ENCODE measurements around the gene GAPVD1.
A peak's percentile ranks its signal among the peaks of the same experiment; 100 is the strongest.

GAPVD1 gene

DNA sequence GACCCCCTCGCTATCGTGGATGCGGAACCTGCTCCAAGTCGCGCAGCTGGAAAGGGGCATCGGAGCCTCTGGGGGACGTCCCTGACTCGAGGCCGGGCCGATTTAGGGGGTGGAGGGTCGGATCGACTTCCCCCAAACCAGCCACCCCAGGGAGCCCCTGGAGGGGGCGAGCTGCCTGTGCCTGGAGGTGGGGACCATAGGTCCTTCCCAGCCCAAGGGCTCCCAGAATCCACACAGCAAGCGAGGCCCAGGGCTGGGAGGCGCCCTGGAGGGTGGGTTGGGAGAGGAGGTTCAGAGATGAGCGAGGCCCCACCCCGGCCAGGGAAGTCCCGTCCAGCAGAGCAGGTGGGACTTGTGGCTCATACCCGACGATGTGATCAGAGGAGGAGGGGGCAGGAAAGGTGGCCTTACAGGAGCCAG is 147.6 kb downstream of the GAPVD1 start:
- H3K4me3 ChIP-seq (ENCODE audit: insufficient read length, low read depth), result peak overlapping the region; percentile 79
- TF ChIP-seq ZNF274 (IDR thresholded peaks at IDR 0.05; ENCODE audit: low read depth, low read length) (no peak), YY1 (IDR thresholded peaks at IDR 0.05; ENCODE audit: insufficient read depth, insufficient read length) (no peak), SUZ12 (IDR thresholded peaks at IDR 0.05; ENCODE audit: extremely low read depth, insufficient read depth, insufficient read length) (no peak)

DNA sequence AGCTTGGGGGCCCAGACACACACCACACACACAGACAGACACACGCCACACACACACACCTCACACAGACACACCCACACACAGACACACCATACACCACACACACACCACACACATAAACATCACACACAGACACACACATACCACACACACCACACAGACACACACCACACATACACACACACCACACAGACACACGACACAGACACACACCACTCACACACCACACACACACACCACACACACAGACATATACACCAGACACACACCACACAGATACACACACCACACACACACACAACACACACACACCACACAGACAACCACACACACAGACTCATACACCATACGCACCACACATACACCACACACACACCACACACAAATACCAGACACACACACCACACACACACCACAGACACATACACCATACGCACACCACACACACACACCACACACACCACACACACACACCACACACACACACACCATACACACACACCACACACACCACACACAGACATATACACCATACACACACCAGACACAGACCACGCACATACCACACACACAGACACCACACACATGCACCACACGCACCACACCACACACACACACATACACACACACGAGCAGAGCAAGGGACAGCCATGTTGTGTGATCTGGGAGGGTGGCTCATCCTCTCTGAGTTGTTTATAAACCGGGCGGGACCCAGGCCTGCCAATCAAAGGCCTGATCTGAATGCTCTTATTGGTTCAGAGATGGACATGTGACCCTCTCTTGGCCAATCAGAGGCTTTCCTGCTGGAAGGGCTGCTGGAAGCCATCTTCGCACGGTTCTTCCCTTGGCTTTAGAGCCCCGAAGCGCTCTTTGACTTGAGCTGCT is 148.3 kb downstream of the GAPVD1 start:
- Histone ChIP-seq H3K9me3 (ENCODE audit: insufficient read depth, low read length) (no peaks in the 10 kb centered on the region), H3K27me3 (ENCODE audit: insufficient read depth, insufficient read length) (peaks cover 14% of the 10 kb centered on the region), H3K9ac (ENCODE audit: insufficient read length, low read depth) (peak overlapping the region; percentile 90), H3K4me1 (ENCODE audit: insufficient read depth, insufficient read length) (peaks cover 24% of the 10 kb centered on the region), H3K4me3 (ENCODE audit: insufficient read length, low read depth) (peak overlapping the region; percentile 79), H3K36me3 (ENCODE audit: insufficient read depth, insufficient read length, low read length) (no peaks in the 10 kb centered on the region)
- peak; percentile 89 for DNase-seq (ENCODE audit: low read depth, low spot score)
- TF ChIP-seq SUZ12 (IDR thresholded peaks at IDR 0.05; ENCODE audit: extremely low read depth, insufficient read depth, insufficient read length), result no peak
- peak; percentile 68 for TF ChIP-seq YY1 (IDR thresholded peaks at IDR 0.05; ENCODE audit: insufficient read depth, insufficient read length)

More for the DNA sequence above, 147.6 kb downstream of the GAPVD1 start:
- Histone ChIP-seq H3K9me3 (ENCODE audit: insufficient read depth, low read length) (no peaks in the 10 kb centered on the region), H3K36me3 (ENCODE audit: insufficient read depth, insufficient read length, low read length) (no peaks in the 10 kb centered on the region), H3K27me3 (ENCODE audit: insufficient read depth, insufficient read length) (peaks cover 14% of the 10 kb centered on the region), H3K4me1 (ENCODE audit: insufficient read depth, insufficient read length) (peaks cover 22% of the 10 kb centered on the region), H3K9ac (ENCODE audit: insufficient read length, low read depth) (peak overlapping the region; percentile 27)
- no peak for DNase-seq (ENCODE audit: low read depth, low spot score)

DNA sequence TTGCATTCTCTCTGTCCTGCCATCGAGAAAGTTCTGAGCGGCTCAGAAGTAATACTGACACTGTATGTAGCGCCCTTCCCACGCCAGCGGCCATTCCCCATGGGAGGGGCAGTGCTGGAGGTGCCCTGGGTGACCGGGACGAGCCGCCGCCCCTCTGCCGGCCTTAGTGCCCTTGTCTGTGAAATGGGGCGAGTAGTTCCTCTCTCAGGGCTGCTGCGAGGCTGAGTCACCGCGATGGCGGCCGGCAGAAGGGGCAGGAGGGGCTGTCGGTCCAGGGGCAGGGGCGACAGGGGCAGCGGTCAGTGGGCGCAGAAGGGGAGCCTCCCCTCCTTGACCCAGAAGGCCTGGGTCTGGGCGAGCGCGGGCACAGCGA is 148.9 kb downstream of the GAPVD1 start:
- Histone ChIP-seq H3K9ac (ENCODE audit: insufficient read length, low read depth) (peak overlapping the region; percentile 90), H3K4me1 (ENCODE audit: insufficient read depth, insufficient read length) (peaks cover 26% of the 10 kb centered on the region), H3K4me3 (ENCODE audit: insufficient read length, low read depth) (peak overlapping the region; percentile 79), H3K27me3 (ENCODE audit: insufficient read depth, insufficient read length) (peaks cover 14% of the 10 kb centered on the region), H3K36me3 (ENCODE audit: insufficient read depth, insufficient read length, low read length) (no peaks in the 10 kb centered on the region), H3K9me3 (ENCODE audit: insufficient read depth, low read length) (no peaks in the 10 kb centered on the region)
- DNase-seq (ENCODE audit: low read depth, low spot score), result no peak
- TF ChIP-seq YY1 (IDR thresholded peaks at IDR 0.05; ENCODE audit: insufficient read depth, insufficient read length), result no peak
- no peak for TF ChIP-seq ZNF274 (IDR thresholded peaks at IDR 0.05; ENCODE audit: low read depth, low read length)

DNA sequence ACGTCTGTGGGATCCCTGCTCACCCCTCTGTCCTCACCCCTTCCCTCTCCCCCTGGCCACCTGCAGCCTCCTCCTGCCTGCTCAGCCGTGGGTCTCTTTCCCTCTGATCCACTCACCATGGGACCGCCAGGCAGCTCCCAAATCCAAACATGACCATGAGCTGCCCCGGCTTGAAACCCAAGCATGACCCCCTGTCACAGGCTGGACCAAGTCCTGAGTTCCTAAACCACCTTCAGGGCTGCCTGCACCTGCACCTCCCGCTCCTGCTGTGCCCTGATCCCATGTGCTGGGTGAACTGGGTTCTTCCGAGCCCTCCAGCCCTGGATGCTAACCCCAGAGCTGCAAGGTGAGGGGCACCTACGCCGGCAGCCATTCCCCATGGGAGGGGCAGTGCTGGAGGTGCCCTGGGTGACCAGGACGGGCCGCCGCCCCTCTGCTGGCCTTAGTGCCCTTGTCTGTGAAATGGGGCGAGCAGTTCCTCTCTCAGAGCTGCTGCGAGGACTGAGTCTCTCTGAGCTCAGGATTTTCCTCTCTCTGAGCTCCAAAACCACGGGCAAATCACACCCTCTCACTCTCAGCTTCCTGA is 149.6 kb downstream of the GAPVD1 start:
- Histone ChIP-seq H3K36me3 (ENCODE audit: insufficient read depth, insufficient read length, low read length) (no peaks in the 10 kb centered on the region), H3K4me1 (ENCODE audit: insufficient read depth, insufficient read length) (peaks cover 29% of the 10 kb centered on the region), H3K4me3 (ENCODE audit: insufficient read length, low read depth) (peak overlapping the region; percentile 79), H3K9ac (ENCODE audit: insufficient read length, low read depth) (peak overlapping the region; percentile 90), H3K27me3 (ENCODE audit: insufficient read depth, insufficient read length) (peaks cover 14% of the 10 kb centered on the region), H3K9me3 (ENCODE audit: insufficient read depth, low read length) (no peaks in the 10 kb centered on the region)
- DNase-seq (ENCODE audit: low read depth, low spot score), result no peak
- TF ChIP-seq ZNF274 (IDR thresholded peaks at IDR 0.05; ENCODE audit: low read depth, low read length), result no peak
- TF ChIP-seq SUZ12 (IDR thresholded peaks at IDR 0.05; ENCODE audit: extremely low read depth, insufficient read depth, insufficient read length), result no peak
- no peak for TF ChIP-seq YY1 (IDR thresholded peaks at IDR 0.05; ENCODE audit: insufficient read depth, insufficient read length)

DNA sequence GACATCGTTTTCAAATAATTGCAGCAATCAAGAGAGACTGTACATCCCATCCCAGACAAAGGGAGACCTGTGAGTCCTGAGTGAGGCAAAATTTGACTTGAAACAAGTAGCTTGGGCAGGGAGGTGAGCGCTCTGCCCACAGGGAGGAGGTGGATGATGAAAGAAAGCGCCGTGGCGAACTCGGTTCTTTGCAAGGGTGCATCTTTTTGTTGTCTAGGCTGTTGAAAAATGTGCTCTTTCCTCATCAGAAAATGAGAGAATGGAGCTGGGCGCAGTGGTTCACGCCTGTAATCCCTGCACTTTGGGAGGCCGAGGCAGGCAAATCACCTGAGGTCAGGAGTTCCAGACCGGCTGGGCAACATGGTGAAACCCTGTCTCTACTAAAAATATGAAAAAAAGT is 150.5 kb downstream of the GAPVD1 start:
- peaks cover 8% of the 10 kb centered on the region for H3K27me3 ChIP-seq (ENCODE audit: insufficient read depth, insufficient read length)
- H3K4me1 ChIP-seq (ENCODE audit: insufficient read depth, insufficient read length), result peaks cover 29% of the 10 kb centered on the region
- DNase-seq (ENCODE audit: low read depth, low spot score), result no peak
- H3K36me3 ChIP-seq (ENCODE audit: insufficient read depth, insufficient read length, low read length), result no peaks in the 10 kb centered on the region
- TF ChIP-seq YY1 (IDR thresholded peaks at IDR 0.05; ENCODE audit: insufficient read depth, insufficient read length), result no peak
- TF ChIP-seq SUZ12 (IDR thresholded peaks at IDR 0.05; ENCODE audit: extremely low read depth, insufficient read depth, insufficient read length), result no peak
- TF ChIP-seq ZNF274 (IDR thresholded peaks at IDR 0.05; ENCODE audit: low read depth, low read length), result no peak
- H3K9me3 ChIP-seq (ENCODE audit: insufficient read depth, low read length), result no peaks in the 10 kb centered on the region
- no peak overlapping the region for H3K4me3 ChIP-seq (ENCODE audit: insufficient read length, low read depth)
- H3K9ac ChIP-seq (ENCODE audit: insufficient read length, low read depth), result no peak overlapping the region

DNA sequence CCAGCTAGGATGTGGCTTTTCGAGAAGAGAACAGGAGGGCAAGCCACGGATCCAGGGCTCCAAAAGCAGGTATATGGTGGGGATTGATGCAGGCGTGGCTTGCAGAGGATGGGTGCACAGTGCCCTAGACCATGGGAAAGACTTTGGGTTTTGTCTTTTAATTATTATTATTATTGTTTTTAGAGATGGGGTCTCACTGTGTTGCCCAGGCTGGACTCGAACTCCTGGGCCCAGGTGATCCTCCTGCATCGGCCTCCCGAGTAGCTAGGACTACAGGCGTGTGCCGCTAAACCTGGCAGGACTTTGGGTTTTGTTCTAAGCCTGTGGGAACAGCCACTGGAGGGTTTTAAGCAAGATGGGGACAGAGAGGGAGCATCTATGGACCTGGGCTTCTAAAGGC is 152.0 kb downstream of the GAPVD1 start:
- no peak for DNase-seq (ENCODE audit: low read depth, low spot score)
- no peaks in the 10 kb centered on the region for H3K27me3 ChIP-seq (ENCODE audit: insufficient read depth, insufficient read length)
- TF ChIP-seq ZNF274 (IDR thresholded peaks at IDR 0.05; ENCODE audit: low read depth, low read length) (no peak), SUZ12 (IDR thresholded peaks at IDR 0.05; ENCODE audit: extremely low read depth, insufficient read depth, insufficient read length) (no peak), YY1 (IDR thresholded peaks at IDR 0.05; ENCODE audit: insufficient read depth, insufficient read length) (no peak)
- no peaks in the 10 kb centered on the region for H3K36me3 ChIP-seq (ENCODE audit: insufficient read depth, insufficient read length, low read length)
- H3K9ac ChIP-seq (ENCODE audit: insufficient read length, low read depth), result no peak overlapping the region
- H3K4me1 ChIP-seq (ENCODE audit: insufficient read depth, insufficient read length), result peaks cover 26% of the 10 kb centered on the region
- no peak overlapping the region for H3K4me3 ChIP-seq (ENCODE audit: insufficient read length, low read depth)
- H3K9me3 ChIP-seq (ENCODE audit: insufficient read depth, low read length), result no peaks in the 10 kb centered on the region

Measured in NT2/D1 (cell line).